Fibroblast of pulmonary artery (primary cell): ENCODE measurements around the gene DNAH14.

ENCODE experiments used
- DNase-seq: peaks from one replicate; pipeline ENCODE4 v3.0.0-alpha.2; 2010; ENCODE audit warnings: low read depth
- H3K4me3 ChIP-seq: replicated peaks from 2 replicates; pipeline ENCODE4 v1.5.1; 2011; ENCODE audit warnings: low read depth, mild to moderate bottlenecking, control low read depth, low read length, moderate library complexity
- CTCF ChIP-seq: IDR thresholded peaks from 2 replicates; pipeline ENCODE4 v1.5.1; 2011; ENCODE audit warnings: mild to moderate bottlenecking, control low read depth, low read length, inconsistent platforms; ENCODE audit errors: missing control alignments

DNAH14 gene

GRCh38 chr1:225348400-225348799 is 418.9 kb downstream of the DNAH14 start:
- TF ChIP-seq CTCF: no peak
- no peak overlapping the region for H3K4me3 ChIP-seq
- DNase-seq: no peak

- no peak for DNase-seq
- no peak for TF ChIP-seq CTCF
- H3K4me3 ChIP-seq: no peak overlapping the region
These were observed 420.4 kb downstream of the DNAH14 start for GRCh38 chr1:225349826-225350225.

GRCh38 chr1:225350872-225351271 is 421.4 kb downstream of the DNAH14 start:
- no peak overlapping the region for H3K4me3 ChIP-seq
- no peak for DNase-seq
- no peak for TF ChIP-seq CTCF

GRCh38 chr1:225354906-225355305 is 425.4 kb downstream of the DNAH14 start:
- no peak for TF ChIP-seq CTCF
- no peak overlapping the region for H3K4me3 ChIP-seq
- no peak for DNase-seq

- TF ChIP-seq CTCF: no peak
- DNase-seq: no peak
- no peak overlapping the region for H3K4me3 ChIP-seq
These were observed 426.4 kb downstream of the DNAH14 start for GRCh38 chr1:225355863-225356262.

GRCh38 chr1:225360119-225360518 is 430.6 kb downstream of the DNAH14 start:
- TF ChIP-seq CTCF: no peak
- DNase-seq: no peak

GRCh38 chr1:225361176-225361575 is 431.7 kb downstream of the DNAH14 start:
- no peak overlapping the region for H3K4me3 ChIP-seq
- TF ChIP-seq CTCF: no peak
- no peak for DNase-seq

More at GRCh38 chr1:225360119-225360518, 430.6 kb downstream of the DNAH14 start:
- no peak overlapping the region for H3K4me3 ChIP-seq
